Prostate gland (tissue), 2 donors: ENCODE data around the gene TBC1D22A.

ENCODE experiments used
- POLR2A ChIP-seq: fragments of 450-650 bp; IDR thresholded peaks from one replicate; pipeline ENCODE4 v1.6.1; 2016; ENCODE audit warnings: antibody characterized with exemption, mild to moderate bottlenecking
- POLR2AphosphoS5 ChIP-seq: sonication (generic); formaldehyde crosslinking; IDR thresholded peaks from one replicate; pipeline ENCODE4 v1.6.1; 2017; ENCODE audit warnings: antibody characterized with exemption
- TF ChIP-seq, protein P1 (sequence below), 4 experiments: fragments of 200-600 bp in 2 of 4; fragments of 450-650 bp in 2 of 4; sonication (generic) in 2 of 4; IDR thresholded peaks; 1 replicate in 3 of 4; 2 replicates in 1 of 4; pipeline ENCODE4 v1.5.1; 2016 to 2019; ENCODE audit warnings: antibody characterized with exemption in 4 of 4, mild to moderate bottlenecking in 2 of 4, moderate library complexity in 2 of 4

DNA sequence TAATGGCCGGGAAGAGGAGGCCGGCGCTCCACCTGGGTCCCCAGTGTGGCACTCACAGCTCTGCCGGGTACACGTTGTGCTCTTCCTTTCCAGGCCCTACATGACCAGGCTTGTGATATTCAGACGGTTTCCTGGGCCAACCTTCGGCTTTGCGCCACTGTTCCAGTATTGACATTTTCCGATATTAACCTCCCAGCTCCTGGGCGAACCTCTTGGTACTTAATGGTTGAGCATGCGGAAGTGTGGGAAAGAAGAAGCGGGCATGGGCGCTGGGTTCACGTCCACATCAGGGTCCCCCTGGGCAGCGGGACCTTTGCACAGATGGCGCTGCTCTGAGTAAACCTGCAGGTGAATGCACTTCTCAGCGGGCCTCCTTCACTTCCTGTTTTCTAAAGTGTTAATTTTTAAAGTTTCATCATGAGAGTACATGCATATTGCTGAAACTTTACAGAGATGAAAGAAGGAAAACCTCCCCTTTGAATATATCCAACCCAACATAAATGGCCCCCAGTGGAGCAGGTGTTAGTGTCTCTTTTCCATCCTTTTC, 286.7 kb downstream of the TBC1D22A start:
- TF ChIP-seq POLR2A (no peak), POLR2AphosphoS5 (no peak)
- TF ChIP-seq, protein P1, sequence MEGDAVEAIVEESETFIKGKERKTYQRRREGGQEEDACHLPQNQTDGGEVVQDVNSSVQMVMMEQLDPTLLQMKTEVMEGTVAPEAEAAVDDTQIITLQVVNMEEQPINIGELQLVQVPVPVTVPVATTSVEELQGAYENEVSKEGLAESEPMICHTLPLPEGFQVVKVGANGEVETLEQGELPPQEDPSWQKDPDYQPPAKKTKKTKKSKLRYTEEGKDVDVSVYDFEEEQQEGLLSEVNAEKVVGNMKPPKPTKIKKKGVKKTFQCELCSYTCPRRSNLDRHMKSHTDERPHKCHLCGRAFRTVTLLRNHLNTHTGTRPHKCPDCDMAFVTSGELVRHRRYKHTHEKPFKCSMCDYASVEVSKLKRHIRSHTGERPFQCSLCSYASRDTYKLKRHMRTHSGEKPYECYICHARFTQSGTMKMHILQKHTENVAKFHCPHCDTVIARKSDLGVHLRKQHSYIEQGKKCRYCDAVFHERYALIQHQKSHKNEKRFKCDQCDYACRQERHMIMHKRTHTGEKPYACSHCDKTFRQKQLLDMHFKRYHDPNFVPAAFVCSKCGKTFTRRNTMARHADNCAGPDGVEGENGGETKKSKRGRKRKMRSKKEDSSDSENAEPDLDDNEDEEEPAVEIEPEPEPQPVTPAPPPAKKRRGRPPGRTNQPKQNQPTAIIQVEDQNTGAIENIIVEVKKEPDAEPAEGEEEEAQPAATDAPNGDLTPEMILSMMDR (IDR thresholded peaks at IDR 0.05): no peak
